Thymus (tissue), 11 donors: ENCODE data around the gene SCLY. TPM values are rescaled to one million over a fixed set of nuclear protein-coding genes. Genes with fewer than 3 reads are reported as not detected.

ENCODE experiments used
- DNase-seq, 9 donors: peaks; one replicate each; pipeline ENCODE4 v3.0.0-alpha.2; 2013; ENCODE audit warnings: low spot score in 9 of 9, low read depth in 6 of 9, missing footprints in 1 of 9
- H3K27ac ChIP-seq, 2 donors: one replicate each; pipeline ENCODE4 v1.5.1; 2013; ENCODE audit warnings: control low read depth in 1 of 2, low read depth in 1 of 2, low read length in 1 of 2, mild to moderate bottlenecking in 1 of 2, moderate library complexity in 1 of 2
- H3K27me3 ChIP-seq, 2 donors: one replicate each; pipeline ENCODE4 v1.5.1; 2013; ENCODE audit warnings: low read length in 1 of 2; ENCODE audit not compliant: control insufficient read depth in 2 of 2, insufficient read depth in 1 of 2
- H3K36me3 ChIP-seq, 2 donors: one replicate each; pipeline ENCODE4 v1.5.1; 2013; ENCODE audit warnings: low read length in 1 of 2, mild to moderate bottlenecking in 1 of 2, moderate library complexity in 1 of 2; ENCODE audit not compliant: control insufficient read depth in 2 of 2, insufficient read depth in 2 of 2
- H3K4me1 ChIP-seq, 2 donors: one replicate each; pipeline ENCODE4 v1.5.1; 2013; ENCODE audit warnings: low read length in 2 of 2; ENCODE audit not compliant: control insufficient read depth in 2 of 2, insufficient read depth in 2 of 2
- H3K4me3 ChIP-seq, 2 donors: one replicate each; pipeline ENCODE4 v1.5.1; 2013; ENCODE audit warnings: low read length in 2 of 2, control low read depth in 1 of 2, mild to moderate bottlenecking in 1 of 2
- H3K9me3 ChIP-seq, 2 donors: one replicate each; pipeline ENCODE4 v1.5.1; 2013; ENCODE audit warnings: low read length in 1 of 2, mild to moderate bottlenecking in 1 of 2; ENCODE audit not compliant: control insufficient read depth in 2 of 2, insufficient read depth in 1 of 2
- WGBS: extraction: QIAGEN DNeasy Blood & Tissue Kit; methylation state at CpG from one replicate; pipeline ENCODE4 v1.1.7; 2013; 5-methylcytosine and 5-hydroxymethylcytosine counted together
- polyA plus RNA-seq: library from polyadenylated mRNA; stranded (reverse); fragments of 200-250 nt; gene quantifications from one replicate; pipeline ENCODE4 v1.2.3, GENCODE V29; 2013
- total RNA-seq: library from RNA; stranded (reverse); fragments of 120-200 nt; gene quantifications from one replicate; pipeline ENCODE4 v1.2.4, GENCODE V29; 2013
- donor health status: healthy.

Gene SCLY
- total and polyA plus RNA-seq, 2 donors, result 10.4 to 17.4 TPM

GRCh38 chr2:238142382-238143205, 81.8 kb downstream of the SCLY start:
- WGBS, result 95% methylated on average over 30 of the region's 30 CpGs
- no peaks in the 10 kb centered on the region for H3K4me1 ChIP-seq

DNA sequence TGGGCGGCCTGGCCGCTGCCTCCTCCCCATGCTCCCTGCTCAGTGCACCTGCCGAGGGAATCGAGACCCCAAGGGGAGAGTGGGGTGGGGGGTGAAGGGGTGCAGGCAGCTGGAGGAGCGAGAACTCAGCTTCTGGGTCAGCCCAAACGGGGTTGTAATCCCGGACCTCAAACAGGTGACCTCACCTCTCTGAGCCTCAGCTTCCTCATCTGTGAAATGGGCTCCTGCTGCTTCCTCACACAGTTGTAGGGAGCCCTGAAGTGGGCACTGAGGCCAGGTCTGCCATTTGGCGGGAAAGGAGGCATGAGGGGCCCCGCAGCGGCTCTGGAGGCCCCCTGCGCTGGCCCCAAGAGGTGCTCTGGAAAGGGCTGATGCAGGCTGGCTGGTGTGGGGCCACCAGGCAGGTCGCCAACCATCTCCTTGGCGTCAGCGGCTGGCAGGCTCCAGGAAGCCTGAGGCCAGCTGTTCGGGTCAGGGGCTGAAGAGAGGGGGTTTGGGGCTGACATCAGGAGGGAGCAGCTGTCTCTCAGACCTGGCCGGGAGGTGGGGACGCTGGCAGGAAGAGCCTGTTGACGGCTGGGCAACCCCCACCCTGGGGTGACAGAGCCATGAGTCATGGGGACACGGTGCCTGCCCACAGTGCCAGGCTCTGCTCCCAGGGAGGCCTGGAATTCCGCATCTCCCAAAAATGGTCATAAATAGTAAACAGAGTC, 82.6 kb downstream of the SCLY start:
- DNase-seq, result no peak
- Histone ChIP-seq H3K27ac (no peak overlapping the region), H3K4me3 (no peak overlapping the region), H3K9me3 (no peaks in the 10 kb centered on the region), H3K27me3 (no peaks in the 10 kb centered on the region), H3K36me3 (no peaks in the 10 kb centered on the region), H3K4me1 (no peaks in the 10 kb centered on the region)
- whole genome bisulfite sequencing, result 61% methylated on average over 20 of the region's 20 CpGs

More at GRCh38 chr2:238142382-238143205, 81.8 kb downstream of the SCLY start:
- Histone ChIP-seq H3K9me3 (no peaks in the 10 kb centered on the region), H3K4me3 (no peak overlapping the region), H3K27me3 (no peaks in the 10 kb centered on the region), H3K27ac (no peak overlapping the region), H3K36me3 (no peaks in the 10 kb centered on the region)
- no peak for DNase-seq

- Histone ChIP-seq H3K9me3 (no peaks in the 10 kb centered on the region), H3K36me3 (no peaks in the 10 kb centered on the region), H3K4me1 (no peaks in the 10 kb centered on the region), H3K27ac (no peak overlapping the region), H3K4me3 (no peak overlapping the region), H3K27me3 (no peaks in the 10 kb centered on the region)
- no peak for DNase-seq
- 92% methylated on average over 5 of the region's 5 CpGs for WGBS
Observed at GRCh38 chr2:238144262-238144661, 83.5 kb downstream of the SCLY start.

GRCh38 chr2:238145046-238145445, 84.2 kb downstream of the SCLY start:
- Histone ChIP-seq H3K27me3 (no peaks in the 10 kb centered on the region), H3K4me3 (no peak overlapping the region), H3K9me3 (no peaks in the 10 kb centered on the region), H3K4me1 (no peaks in the 10 kb centered on the region), H3K27ac (no peak overlapping the region), H3K36me3 (no peaks in the 10 kb centered on the region)
- no peak for DNase-seq
- 94% methylated on average over 12 of the region's 12 CpGs for WGBS

GRCh38 chr2:238145851-238146250, 85.0 kb downstream of the SCLY start:
- Histone ChIP-seq H3K4me3 (no peak overlapping the region), H3K4me1 (no peaks in the 10 kb centered on the region), H3K36me3 (no peaks in the 10 kb centered on the region), H3K27ac (no peak overlapping the region), H3K9me3 (no peaks in the 10 kb centered on the region), H3K27me3 (no peaks in the 10 kb centered on the region)
- no peak for DNase-seq
- 86% methylated on average over 12 of the region's 12 CpGs for WGBS

DNA sequence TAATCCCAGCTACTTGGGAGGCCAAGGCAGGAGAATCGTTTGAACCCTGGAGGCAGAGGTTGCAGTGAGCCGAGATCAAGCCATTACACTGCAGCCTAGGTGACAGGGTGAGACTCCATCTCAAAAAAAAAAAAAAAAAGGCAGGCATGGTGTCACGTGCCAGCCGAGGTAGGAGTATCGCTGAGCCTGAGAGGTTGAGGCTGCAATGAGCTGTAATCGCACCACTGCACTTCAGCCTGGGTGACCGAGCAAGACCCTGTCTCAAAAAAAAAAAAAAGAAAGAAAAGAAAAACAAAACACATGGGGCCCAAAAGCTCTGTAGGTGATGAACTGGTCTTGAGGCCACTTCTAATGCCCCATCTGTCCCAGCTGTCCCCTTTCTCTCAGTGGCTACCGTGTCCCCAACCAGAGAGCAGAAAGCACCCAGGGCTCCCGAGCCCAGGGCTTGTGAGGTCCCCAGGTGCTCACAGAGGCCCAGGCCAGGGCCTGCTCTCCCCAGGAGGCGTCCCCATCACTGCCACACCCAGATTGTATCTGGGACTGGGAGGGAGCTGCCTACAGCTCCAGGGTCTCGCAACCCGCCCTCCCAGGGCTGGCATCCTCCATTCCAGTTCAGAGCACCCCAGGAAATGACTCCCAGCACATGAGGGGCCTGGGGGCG, 86.2 kb downstream of the SCLY start:
- WGBS, result 95% methylated on average over 13 of the region's 13 CpGs
- H3K4me3 ChIP-seq, result no peak overlapping the region
- no peak for DNase-seq
- H3K9me3 ChIP-seq, result no peaks in the 10 kb centered on the region
- H3K4me1 ChIP-seq, result no peaks in the 10 kb centered on the region
- no peaks in the 10 kb centered on the region for H3K27me3 ChIP-seq
- no peaks in the 10 kb centered on the region for H3K36me3 ChIP-seq
- H3K27ac ChIP-seq, result no peak overlapping the region

GRCh38 chr2:238148981-238149380, 88.2 kb downstream of the SCLY start:
- no peaks in the 10 kb centered on the region for H3K4me1 ChIP-seq
- H3K9me3 ChIP-seq, result peaks cover 0 to 3% of the 10 kb centered on the region in 2 donors
- no peak overlapping the region for H3K27ac ChIP-seq
- no peaks in the 10 kb centered on the region for H3K27me3 ChIP-seq
- DNase-seq, result no peak
- WGBS, result 96% methylated on average over 15 of the region's 15 CpGs
- no peak overlapping the region for H3K4me3 ChIP-seq
- H3K36me3 ChIP-seq, result no peaks in the 10 kb centered on the region
